ENCODE results near the gene MLYCD. TPM values are rescaled to one million over a fixed set of nuclear protein-coding genes. Genes with fewer than 3 reads are reported as not detected.

MLYCD gene
- total RNA-seq, 8 experiments from 2014 or later = 2.0 to 10.2 (median 3.0) TPM

DNA sequence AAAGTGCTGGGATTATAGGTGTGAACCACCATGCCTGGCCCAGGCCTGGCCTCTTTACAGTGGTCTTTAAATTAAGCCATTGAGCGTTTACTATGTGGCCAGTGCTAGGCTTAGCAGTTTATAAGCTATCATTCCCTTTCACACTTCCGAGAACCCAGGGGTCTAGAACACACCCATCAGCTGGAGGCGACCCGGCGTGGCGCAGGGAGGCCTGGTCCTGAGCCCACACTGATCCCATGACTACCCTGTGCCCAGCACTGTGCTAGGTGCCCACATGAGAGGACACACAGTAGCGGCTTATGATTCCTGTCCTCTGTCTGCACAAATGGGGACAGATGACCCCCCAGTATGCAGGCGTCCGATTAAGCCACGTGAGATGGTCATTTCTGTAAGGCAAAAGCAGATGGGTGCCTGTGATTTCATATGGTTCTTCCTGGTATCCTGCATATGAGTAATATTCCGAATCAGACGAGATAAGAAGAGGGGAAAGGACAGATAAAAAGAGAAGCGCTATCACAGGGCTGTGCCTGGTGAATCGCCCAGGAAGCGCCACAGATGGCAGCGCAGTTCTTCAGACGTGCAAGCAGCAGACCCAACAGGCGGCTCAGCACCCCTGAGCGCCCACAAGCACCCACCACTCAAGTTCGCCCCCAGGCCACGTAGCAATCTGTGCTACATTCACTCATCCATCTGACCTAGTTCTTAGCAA is 59.4 kb downstream of the MLYCD start:
- ATAC-seq (replicated peaks in 6 of 8) = no peak
- H3K4me1 ChIP-seq (replicated peaks in 1 of 2) = peaks cover 6 to 13% of the 10 kb centered on the region in 2 donors
- in situ Hi-C loops (cut with MboI; ENCODE audit: low pct_unique_long_range_greater_than_20kb in 2 of 9, low sequenced_read_pairs in 9 of 9, unreplicated experiment in 9 of 9) = loop anchor here in 4 of 9 experiments (10.0 to 25.0 kb wide), 2 partner anchors 104 to 107 kb away; no protein-coding TSS in a partner anchor
- H3K4me3 ChIP-seq = no peak overlapping the region
- 82 to 100% (median 100%) methylated on average over 1 to 8 of the region's 21 CpGs; no CpG with 5 or more reads in 3 of the 10 experiments for WGBS, 10 experiments
- no peak overlapping the region for H3K27ac ChIP-seq

GRCh38 chr16:83958846-83959565 is 60.1 kb downstream of the MLYCD start:
- Histone ChIP-seq H3K4me1 (replicated peaks in 1 of 2) (peaks cover 0 to 7% of the 10 kb centered on the region in 2 donors), H3K4me3 (no peak overlapping the region), H3K27ac (no peak overlapping the region)
- ATAC-seq (replicated peaks in 6 of 8) = no peak
- 0 to 100% (median 85%) methylated on average over 1 to 14 of the region's 21 CpGs; no CpG with 5 or more reads in 1 of the 10 experiments for WGBS, 10 experiments
- in situ Hi-C loops (cut with MboI; ENCODE audit: low pct_unique_long_range_greater_than_20kb in 2 of 9, low sequenced_read_pairs in 9 of 9, unreplicated experiment in 9 of 9) = loop anchor here in 4 of 9 experiments (10.0 to 25.0 kb wide), 2 partner anchors 103 to 106 kb away; no protein-coding TSS in a partner anchor

DNA sequence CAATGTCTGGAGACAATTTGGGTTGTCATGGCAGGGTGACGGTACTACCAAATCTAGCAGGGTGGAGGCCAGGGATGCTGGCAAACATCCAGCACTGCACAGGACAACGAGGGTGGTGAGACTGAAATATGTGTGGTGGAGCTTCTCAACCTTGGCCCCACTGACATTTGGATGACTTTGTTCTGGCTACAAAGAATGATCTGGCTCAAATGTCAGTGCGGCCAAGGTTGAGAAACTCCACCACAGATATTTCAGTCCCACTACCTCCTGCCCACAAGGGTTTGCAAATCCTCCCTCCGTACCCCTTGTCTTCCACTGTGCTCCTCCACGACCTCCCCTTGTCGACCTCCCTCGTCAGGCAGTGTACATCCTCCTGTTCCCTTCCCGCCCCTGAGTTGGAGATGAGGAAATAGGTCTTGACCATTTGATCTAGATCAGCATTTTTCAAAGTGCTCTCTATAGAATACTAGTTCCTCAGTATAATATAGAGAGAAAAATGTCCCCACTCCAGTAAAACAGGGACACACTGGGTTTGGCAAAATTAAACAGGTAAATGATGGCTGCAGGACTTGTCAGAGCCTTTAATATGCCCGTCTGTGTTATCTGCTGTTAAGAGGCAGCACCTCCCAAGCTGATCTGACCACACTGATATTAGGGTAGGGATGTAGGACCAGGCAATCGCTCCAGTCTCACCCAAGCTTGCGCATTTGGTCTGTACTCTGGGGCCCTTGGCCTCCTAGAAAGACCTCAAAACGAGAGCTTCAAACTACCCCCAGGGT is 60.9 kb downstream of the MLYCD start:
- WGBS, 10 experiments = 78 to 100% (median 85%) methylated on average over 1 to 9 of the region's 12 CpGs; no CpG with 5 or more reads in 4 of the 10 experiments
- in situ Hi-C loops (cut with MboI; ENCODE audit: low pct_unique_long_range_greater_than_20kb in 2 of 9, low sequenced_read_pairs in 9 of 9, unreplicated experiment in 9 of 9) = loop anchor here (10.0 to 25.0 kb wide), 2 partner anchors 102 to 105 kb away; no protein-coding TSS in a partner anchor

GRCh38 chr16:83960521-83961249 is 61.8 kb downstream of the MLYCD start:
- in situ Hi-C loops (cut with MboI; ENCODE audit: low pct_unique_long_range_greater_than_20kb in 2 of 9, low sequenced_read_pairs in 9 of 9, unreplicated experiment in 9 of 9) = loop anchor here in 8 of 9 experiments (10.0 to 25.0 kb wide), 2 partner anchors 102 to 104 kb away; no protein-coding TSS in a partner anchor
- H3K27ac ChIP-seq = no peak overlapping the region
- no peak overlapping the region for H3K4me3 ChIP-seq
- WGBS, 10 experiments = 89 to 100% (median 95%) methylated on average over 3 to 9 of the region's 29 CpGs; no CpG with 5 or more reads in 2 of the 10 experiments
- no peak for ATAC-seq (replicated peaks in 6 of 8)
- no peaks in the 10 kb centered on the region for H3K4me1 ChIP-seq (replicated peaks in 1 of 2)

More for the DNA sequence above, 60.9 kb downstream of the MLYCD start:
- ATAC-seq (replicated peaks in 6 of 8) = no peak
- Histone ChIP-seq H3K4me3 (no peak overlapping the region), H3K27ac (no peak overlapping the region), H3K4me1 (replicated peaks in 1 of 2) (no peaks in the 10 kb centered on the region)

GRCh38 chr16:83961591-83961990 is 62.7 kb downstream of the MLYCD start:
- Histone ChIP-seq H3K27ac (no peak overlapping the region), H3K4me1 (replicated peaks in 1 of 2) (no peaks in the 10 kb centered on the region), H3K4me3 (no peak overlapping the region)
- ATAC-seq (replicated peaks in 6 of 8) = no peak
- in situ Hi-C loops (cut with MboI; ENCODE audit: low pct_unique_long_range_greater_than_20kb in 2 of 9, low sequenced_read_pairs in 9 of 9, unreplicated experiment in 9 of 9) = loop anchor here in 8 of 9 experiments (10.0 to 25.0 kb wide), 2 partner anchors 101 to 103 kb away; no protein-coding TSS in a partner anchor
- 90 to 100% methylated on average over 1 to 2 of the region's 5 CpGs; no CpG with 5 or more reads in 8 of the 10 experiments for WGBS, 10 experiments

DNA sequence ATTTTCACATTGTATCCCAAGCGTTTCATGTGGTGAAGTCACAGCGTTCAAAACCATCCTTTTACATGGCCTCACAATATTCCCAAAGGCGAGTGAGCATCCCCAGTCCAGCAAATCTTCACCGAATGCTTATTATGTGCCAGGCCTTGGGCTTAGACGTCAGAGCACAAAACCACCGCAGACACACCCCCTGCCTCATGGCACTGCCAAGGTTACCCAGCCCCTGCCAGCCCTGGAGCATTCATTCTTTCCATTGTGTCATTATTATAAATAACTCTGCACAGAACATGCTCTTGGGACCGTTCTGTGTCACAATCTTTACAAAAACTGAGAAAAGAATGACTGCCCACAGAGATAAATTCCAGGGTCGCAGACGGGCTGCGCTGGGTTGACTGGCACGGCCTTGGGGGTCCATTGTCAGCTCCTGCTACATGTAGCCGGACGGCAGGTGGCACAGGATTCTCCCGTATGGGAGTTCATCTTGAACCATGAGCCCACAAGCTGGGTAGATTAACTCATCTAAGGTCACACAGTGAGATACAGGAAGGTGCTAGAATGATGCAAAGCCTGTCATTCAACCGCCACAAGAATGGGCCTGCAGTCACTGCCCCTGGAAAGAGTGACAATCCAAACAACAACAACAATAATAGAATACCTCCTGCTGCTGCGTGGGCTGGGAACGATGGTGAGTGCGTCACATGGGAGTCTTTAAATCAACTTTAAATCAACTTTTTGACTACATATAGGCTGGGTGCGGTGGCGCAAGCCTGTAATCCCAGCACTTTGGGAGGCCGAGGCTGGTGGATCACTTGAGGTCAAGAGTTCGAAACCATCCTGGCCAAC is 64.6 kb downstream of the MLYCD start:
- 70 to 100% (median 84%) methylated on average over 1 to 18 of the region's 22 CpGs; no CpG with 5 or more reads in 1 of the 10 experiments for WGBS, 10 experiments
- no peak for ATAC-seq (replicated peaks in 6 of 8)
- no peaks in the 10 kb centered on the region for H3K4me1 ChIP-seq (replicated peaks in 1 of 2)
- no peak overlapping the region for H3K4me3 ChIP-seq
- H3K27ac ChIP-seq = no peak overlapping the region
- in situ Hi-C loops (cut with MboI; ENCODE audit: low pct_unique_long_range_greater_than_20kb in 2 of 9, low sequenced_read_pairs in 9 of 9, unreplicated experiment in 9 of 9) = loop anchor here in 8 of 9 experiments (10.0 to 25.0 kb wide), 2 partner anchors 99 to 101 kb away; no protein-coding TSS in a partner anchor

- in situ Hi-C loops (cut with MboI; ENCODE audit: low pct_unique_long_range_greater_than_20kb in 2 of 9, low sequenced_read_pairs in 9 of 9, unreplicated experiment in 9 of 9) = loop anchor here in 8 of 9 experiments (10.0 to 25.0 kb wide), 2 partner anchors 97 to 100 kb away; no protein-coding TSS in a partner anchor
- WGBS, 10 experiments = 73 to 100% (median 100%) methylated on average over 1 to 2 of the region's 26 CpGs; no CpG with 5 or more reads in 6 of the 10 experiments
- no peak overlapping the region for H3K4me3 ChIP-seq
- peaks cover 3 to 8% of the 10 kb centered on the region in 2 donors for H3K4me1 ChIP-seq (replicated peaks in 1 of 2)
- ATAC-seq (replicated peaks in 6 of 8) = no peak
- H3K27ac ChIP-seq = no peak overlapping the region
These were observed 65.9 kb downstream of the MLYCD start for GRCh38 chr16:83964684-83965443.

- Histone ChIP-seq H3K27ac (no peak overlapping the region), H3K4me3 (no peak overlapping the region), H3K4me1 (replicated peaks in 1 of 2) (peaks cover 3 to 13% of the 10 kb centered on the region in 2 donors)
- WGBS, 10 experiments = 95 to 100% (median 100%) methylated on average over 2 to 7 of the region's 36 CpGs; no CpG with 5 or more reads in 7 of the 10 experiments
- no peak for ATAC-seq (replicated peaks in 6 of 8)
- in situ Hi-C loops (cut with MboI; ENCODE audit: low pct_unique_long_range_greater_than_20kb in 2 of 9, low sequenced_read_pairs in 9 of 9, unreplicated experiment in 9 of 9) = loop anchor here in 8 of 9 experiments (10.0 to 25.0 kb wide), 2 partner anchors 97 to 99 kb away; no protein-coding TSS in a partner anchor
These were observed 66.7 kb downstream of the MLYCD start for GRCh38 chr16:83965444-83966152.

DNA sequence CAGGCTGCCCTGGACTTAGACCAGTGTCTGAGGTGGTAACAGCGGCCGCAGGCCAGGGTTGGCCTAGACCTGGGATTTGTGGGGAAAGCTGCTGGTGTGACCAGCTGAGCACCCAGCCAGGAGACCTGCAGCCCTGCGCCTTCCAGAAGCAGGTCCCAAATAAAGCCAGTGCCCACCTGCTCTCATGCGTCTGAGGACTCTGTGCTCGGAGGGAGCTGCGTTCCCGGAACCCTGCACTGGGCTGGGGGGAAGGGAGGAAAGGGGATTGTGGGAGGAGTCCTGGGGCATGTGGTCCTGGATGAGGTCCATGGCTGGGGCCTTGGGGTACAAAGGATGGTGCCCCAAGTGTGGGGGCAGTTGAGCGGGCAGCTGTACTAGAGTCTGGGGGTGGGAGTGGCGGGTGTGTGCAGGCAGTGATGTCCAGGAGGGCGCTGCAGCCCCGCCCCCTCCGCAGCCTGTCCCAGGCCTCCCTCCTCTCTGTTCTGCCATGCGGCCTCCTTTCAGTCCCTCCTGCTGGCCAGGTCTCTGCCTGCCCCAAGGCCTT is 67.3 kb downstream of the MLYCD start:
- H3K4me3 ChIP-seq = no peak overlapping the region
- H3K27ac ChIP-seq = no peak overlapping the region
- ATAC-seq (replicated peaks in 6 of 8) = no peak
- 95% methylated on average over 4 of the region's 13 CpGs; no CpG with 5 or more reads in 9 of the 10 experiments for WGBS, 10 experiments
- peaks cover 3 to 13% of the 10 kb centered on the region in 2 donors for H3K4me1 ChIP-seq (replicated peaks in 1 of 2)
- in situ Hi-C loops (cut with MboI; ENCODE audit: low pct_unique_long_range_greater_than_20kb in 2 of 9, low sequenced_read_pairs in 9 of 9, unreplicated experiment in 9 of 9) = loop anchor here in 8 of 9 experiments (10.0 to 25.0 kb wide), 2 partner anchors 96 to 99 kb away; no protein-coding TSS in a partner anchor

DNA sequence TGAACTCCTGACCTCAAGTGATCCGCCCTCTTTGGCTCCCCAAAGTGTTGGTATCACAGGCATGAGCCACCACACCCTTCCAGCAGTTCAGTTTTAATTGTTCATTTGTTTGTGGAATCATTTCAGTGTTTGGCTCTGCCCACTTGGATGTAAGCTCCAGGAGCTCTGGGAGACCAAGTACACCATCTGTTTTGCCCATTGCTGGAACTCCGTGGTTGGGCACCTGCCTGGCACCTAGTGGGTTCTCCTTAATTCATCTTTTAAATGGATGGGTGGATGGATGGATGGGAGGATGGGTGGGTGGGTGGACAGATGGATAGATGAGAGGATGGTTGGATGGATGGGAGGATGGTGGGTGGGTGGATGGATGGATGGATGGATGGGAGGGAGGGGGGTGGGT is 68.2 kb downstream of the MLYCD start:
- peaks cover 3 to 20% of the 10 kb centered on the region in 2 donors for H3K4me1 ChIP-seq (replicated peaks in 1 of 2)
- ATAC-seq (replicated peaks in 6 of 8) = no peak
- H3K27ac ChIP-seq = no peak overlapping the region
- H3K4me3 ChIP-seq = no peak overlapping the region
- in situ Hi-C loops (cut with MboI; ENCODE audit: low pct_unique_long_range_greater_than_20kb in 2 of 9, low sequenced_read_pairs in 9 of 9, unreplicated experiment in 9 of 9) = loop anchor here in 8 of 9 experiments (10.0 to 25.0 kb wide), 2 partner anchors 95 to 98 kb away; no protein-coding TSS in a partner anchor
- WGBS, 10 experiments = 0 to 100% (median 89%) methylated on average over 1 to 2 of the region's 2 CpGs; no CpG with 5 or more reads in 4 of the 10 experiments
